ENCODE data around the gene ABCB1. TPM values are rescaled to one million over a fixed set of nuclear protein-coding genes. Genes with fewer than 3 reads are reported as not detected.

Gene ABCB1
- total and polyA plus RNA-seq, 2 of the 8 experiments (the other 6 are each of a cell fraction or from before 2014, with no cell fraction given), result 0.51 to 1.2 TPM

- Histone ChIP-seq H3K27ac (ENCODE audit: low read depth, low read length) (no peak overlapping the region), H2AFZ (ENCODE audit: low read length) (peak overlapping the region; percentile 38; the same call in 1 of the 2 replicates), H2BK12ac (ENCODE audit: low read depth, low read length) (no peak overlapping the region)
- no peak for TF ChIP-seq POLR2AphosphoS5 (IDR thresholded peaks at IDR 0.05; ENCODE audit: low read depth, low read length)
- TF ChIP-seq ZNF274 (IDR thresholded peaks at IDR 0.05; ENCODE audit: borderline replicate concordance, extremely low read depth, low read length), result no peak
- TF ChIP-seq YY1 (IDR thresholded peaks at IDR 0.05; ENCODE audit: low read depth, low read length), result no peak
- no peak for TF ChIP-seq EZH2 (IDR thresholded peaks at IDR 0.05; ENCODE audit: low read depth, low read length, severe bottlenecking)
- TF ChIP-seq JUND (IDR thresholded peaks at IDR 0.05; ENCODE audit: low read length), result no peak
- TF ChIP-seq ASH2L (IDR thresholded peaks at IDR 0.05; ENCODE audit: low read length), result no peak
- TF ChIP-seq MAX (IDR thresholded peaks at IDR 0.05), result no peak
- TF ChIP-seq RFX5 (IDR thresholded peaks at IDR 0.05; ENCODE audit: borderline replicate concordance, low read depth, low read length), result no peak
- TF ChIP-seq CBX5 (IDR thresholded peaks at IDR 0.05; ENCODE audit: low read depth, low read length), result no peak
- no peak for TF ChIP-seq NANOG (IDR thresholded peaks at IDR 0.05; ENCODE audit: insufficient read depth, low read depth, low read length, poor library complexity, severe bottlenecking)
- no peak for TF ChIP-seq SIX5 (IDR thresholded peaks at IDR 0.05; ENCODE audit: low read depth, low read length)
- TF ChIP-seq ATF3 (IDR thresholded peaks at IDR 0.05; ENCODE audit: insufficient read depth, low read depth, low read length), result no peak
- TF ChIP-seq E2F6 (IDR thresholded peaks at IDR 0.05), result no peak
- TF ChIP-seq TCF12 (IDR thresholded peaks at IDR 0.05; ENCODE audit: low read depth, low read length), result no peak
Observed at GRCh38 chr7:87541648-87542047, 59.0 kb downstream of the ABCB1 start.

More at GRCh38 chr7:87541648-87542047, 59.0 kb downstream of the ABCB1 start:
- Histone ChIP-seq H3K79me1 (ENCODE audit: low read depth, low read length) (no peaks in the 10 kb centered on the region), H4K5ac (ENCODE audit: insufficient read length, low read depth, low read length) (no peak overlapping the region), H3K9ac (replicated peaks in 1 of 4; ENCODE audit: extremely low read depth in 1 of 4, low read depth in 3 of 4, low read length in 3 of 4) (no peak overlapping the region), H4K20me1 (replicated peaks in 1 of 2; ENCODE audit: control insufficient read depth in 1 of 2, insufficient read depth in 2 of 2, low read length in 2 of 2) (no peaks in the 10 kb centered on the region), H3K36me3 (ENCODE audit: control insufficient read depth in 2 of 4, insufficient read depth in 4 of 4, low read length in 3 of 4) (no peaks in the 10 kb centered on the region), H3K23me2 (ENCODE audit: low read depth, low read length) (no peaks in the 10 kb centered on the region), H3K23ac (ENCODE audit: insufficient read length) (no peak overlapping the region), H3K79me2 (ENCODE audit: control insufficient read depth in 1 of 2, insufficient read depth in 2 of 2, low read length in 2 of 2) (no peaks in the 10 kb centered on the region), H4K8ac (ENCODE audit: extremely low read depth, insufficient read depth, low read length) (no peak overlapping the region), H3K56ac (replicated peaks; ENCODE audit: insufficient read length, low read depth, low read length) (no peak overlapping the region), H2BK120ac (replicated peaks; ENCODE audit: low read depth, low read length) (no peak overlapping the region), H3K4me2 (ENCODE audit: insufficient read depth in 1 of 2, low read depth in 2 of 2, low read length in 2 of 2) (no peak overlapping the region), H3K4me3 (ENCODE audit: extremely low read depth in 1 of 4, insufficient read depth in 2 of 4, low read depth in 3 of 4, low read length in 4 of 4) (no peak overlapping the region), H3K4ac (replicated peaks; ENCODE audit: insufficient read length, low read depth, low read length) (no peak overlapping the region), H2BK15ac (ENCODE audit: low read length) (no peak overlapping the region), H3K4me1 (replicated peaks in 1 of 4; ENCODE audit: control insufficient read depth in 3 of 4, insufficient read depth in 4 of 4, low read length in 3 of 4) (no peaks in the 10 kb centered on the region), H3K9me3 (ENCODE audit: insufficient read depth in 2 of 2, low read depth in 1 of 2, low read length in 1 of 2) (no peaks in the 10 kb centered on the region), H3K27me3 (replicated peaks in 1 of 4; ENCODE audit: control insufficient read depth in 3 of 4, extremely low read depth in 1 of 4, insufficient read depth in 3 of 4, low read length in 3 of 4) (no peaks in the 10 kb centered on the region), H2BK5ac (ENCODE audit: low read depth, low read length) (no peak overlapping the region), H2BK20ac (ENCODE audit: low read length) (no peak overlapping the region), H2AK5ac (ENCODE audit: low read depth, low read length) (no peak overlapping the region), H3K14ac (ENCODE audit: insufficient read length) (no peak overlapping the region), H3K18ac (ENCODE audit: extremely low read depth, low read length) (no peak overlapping the region), H4K91ac (replicated peaks; ENCODE audit: insufficient read length, low read length) (no peak overlapping the region)
- DNase-seq (ENCODE audit: low read depth in 1 of 2, low spot score in 2 of 2) (no peak), FAIRE-seq (no peak)
- POLR2A ChIA-PET (ENCODE audit: partially characterized antibody), result no interaction called here
- CTCF ChIA-PET (ENCODE audit: partially characterized antibody), result no interaction called here
- WGBS, 2 experiments (ENCODE audit: extremely low coverage in 1 of 2, insufficient coverage in 1 of 2, insufficient read length in 1 of 2, insufficient replicate concordance in 2 of 2, low coverage in 1 of 2, low lambda C conversion rate in 2 of 2, missing lambda C conversion rate in 1 of 2), result 91% methylated on average over 1 of the region's 1 CpG; no CpG with 5 or more reads in 1 of the 2 experiments
